ENCODE measurements around the gene ZNF618.
A peak's percentile ranks its signal among the peaks of the same experiment; 100 is the strongest.

Gene ZNF618

GRCh38 chr9:113885183-113886025 lies 9.3 kb downstream of the ZNF618 start:
- DNase-seq: no peak

GRCh38 chr9:113886026-113886369 lies 9.9 kb downstream of the ZNF618 start:
- DNase-seq: no peak

GRCh38 chr9:113886466-113886865 lies 10.4 kb downstream of the ZNF618 start:
- no peak for DNase-seq

GRCh38 chr9:113886933-113887332 lies 10.8 kb downstream of the ZNF618 start:
- no peak for DNase-seq

- no peak for DNase-seq
Observed at GRCh38 chr9:113887436-113887835, 11.3 kb downstream of the ZNF618 start.

GRCh38 chr9:113888336-113888735 lies 12.2 kb downstream of the ZNF618 start:
- no peak for DNase-seq

- DNase-seq: no peak
Observed at GRCh38 chr9:113888976-113889375, 12.9 kb downstream of the ZNF618 start.

- no peak for DNase-seq
Observed at GRCh38 chr9:113890704-113891103, 14.6 kb downstream of the ZNF618 start.

GRCh38 chr9:113892861-113893491 lies 16.9 kb downstream of the ZNF618 start:
- no peak for DNase-seq

GRCh38 chr9:113894166-113894565 lies 18.1 kb downstream of the ZNF618 start:
- DNase-seq: no peak

- DNase-seq: no peak
Observed at GRCh38 chr9:113895526-113895925, 19.4 kb downstream of the ZNF618 start.

- no peak for DNase-seq
Observed at GRCh38 chr9:113896713-113897112, 20.6 kb downstream of the ZNF618 start.

GRCh38 chr9:113898151-113898550 lies 22.0 kb downstream of the ZNF618 start:
- no peak for DNase-seq

GRCh38 chr9:113898596-113898995 lies 22.5 kb downstream of the ZNF618 start:
- DNase-seq: no peak

GRCh38 chr9:113899205-113899604 lies 23.1 kb downstream of the ZNF618 start:
- DNase-seq: no peak

- DNase-seq: peak; percentile 96
Observed at GRCh38 chr9:113901221-113901688, 25.1 kb downstream of the ZNF618 start.

- no peak for DNase-seq
Observed at GRCh38 chr9:113903514-113904077, 27.5 kb downstream of the ZNF618 start.

- DNase-seq: no peak
Observed at GRCh38 chr9:113906411-113907110, 30.5 kb downstream of the ZNF618 start.

GRCh38 chr9:113907282-113907681 lies 31.2 kb downstream of the ZNF618 start:
- DNase-seq: no peak

- no peak for DNase-seq
Observed at GRCh38 chr9:113909421-113909820, 33.3 kb downstream of the ZNF618 start.

GRCh38 chr9:113910036-113910639 lies 34.0 kb downstream of the ZNF618 start:
- DNase-seq: no peak

GRCh38 chr9:113911850-113912557 lies 35.9 kb downstream of the ZNF618 start:
- peak; percentile 67 for DNase-seq
